ENCODE results near the gene SEMA4D.

- no peak for TF ChIP-seq CTCF (IDR thresholded peaks at IDR 0.05)
- no peak for TF ChIP-seq POLR2AphosphoS5 (IDR thresholded peaks at IDR 0.05)
- TF ChIP-seq POLR2A (IDR thresholded peaks at IDR 0.05), result no peak
Measured at GRCh38 chr9:89471390-89471789, 26.5 kb downstream of the SEMA4D start.
